Keratinocyte (primary cell): ENCODE data around the gene XRN2. TPM values are rescaled to one million over a fixed set of nuclear protein-coding genes. Genes with fewer than 3 reads are reported as not detected.

Source experiments
- DNase-seq: peaks from one replicate; pipeline ENCODE4 v3.0.0-alpha.2; 2011; ENCODE audit warnings: low read depth, missing footprints, low spot score
- FAIRE-seq: peaks from 2 replicates; lab custom pipeline; 2011; peaks lifted over from hg19 to GRCh38; lab: Jason Lieb, UNC
- H2AFZ ChIP-seq: 2 replicates; pipeline ENCODE4 v1.6.0; 2012; ENCODE audit warnings: low read length, control low read depth, inconsistent platforms; ENCODE audit not compliant: control insufficient read depth
- H3K27ac ChIP-seq: 2 replicates; pipeline ENCODE4 v1.5.1; 2011; ENCODE audit warnings: low read length; ENCODE audit not compliant: control insufficient read depth, insufficient read depth
- H3K27me3 ChIP-seq: 3 replicates; pipeline ENCODE4 v1.6.0; 2011; ENCODE audit warnings: low read length; ENCODE audit not compliant: control insufficient read depth, insufficient read depth; ENCODE audit errors: extremely low read depth
- H3K36me3 ChIP-seq, 2 experiments: 2 replicates in 1 of 2; 3 replicates in 1 of 2; pipeline ENCODE4 v1.5.1; 2011; ENCODE audit warnings: low read length in 2 of 2, mild to moderate bottlenecking in 1 of 2; ENCODE audit not compliant: control insufficient read depth in 2 of 2, insufficient read depth in 2 of 2; ENCODE audit errors: extremely low read depth in 1 of 2
- H3K4me1 ChIP-seq: 3 replicates; pipeline ENCODE4 v1.5.1; 2011; ENCODE audit warnings: low read length; ENCODE audit not compliant: control insufficient read depth, insufficient read depth; ENCODE audit errors: extremely low read depth
- H3K4me2 ChIP-seq: 3 replicates; pipeline ENCODE4 v1.6.0; 2011; ENCODE audit warnings: low read depth, low read length; ENCODE audit not compliant: control insufficient read depth, insufficient read depth; ENCODE audit errors: extremely low read depth
- H3K4me3 ChIP-seq, 3 experiments: fragments of 200-600 bp in 1 of 3; sonication (generic) in 1 of 3; 2 replicates in 2 of 3; 3 replicates in 1 of 3; pipeline ENCODE4 v1.5.1; 2011 to 2016; ENCODE audit warnings: low read length in 3 of 3, mild to moderate bottlenecking in 3 of 3, control low read depth in 2 of 3, inconsistent platforms in 1 of 3, low read depth in 1 of 3, mixed read lengths in 1 of 3, mixed run types in 1 of 3, moderate library complexity in 1 of 3; ENCODE audit not compliant: control insufficient read depth in 2 of 3, insufficient read depth in 2 of 3; ENCODE audit errors: extremely low read depth in 1 of 3
- H3K79me2 ChIP-seq: 2 replicates; pipeline ENCODE4 v1.6.0; 2012; ENCODE audit warnings: low read length; ENCODE audit not compliant: control insufficient read depth, insufficient read depth
- H3K9ac ChIP-seq: 3 replicates; pipeline ENCODE4 v1.6.0; 2011; ENCODE audit warnings: low read length; ENCODE audit not compliant: control insufficient read depth, insufficient read depth; ENCODE audit errors: extremely low read depth
- H3K9me1 ChIP-seq: 3 replicates; pipeline ENCODE4 v1.6.0; 2011; ENCODE audit warnings: low read length; ENCODE audit not compliant: control insufficient read depth, insufficient read depth; ENCODE audit errors: extremely low read depth
- H3K9me3 ChIP-seq: 2 replicates; pipeline ENCODE4 v1.5.1; 2012; ENCODE audit warnings: low read depth, low read length; ENCODE audit not compliant: control insufficient read depth
- H4K20me1 ChIP-seq: 3 replicates; pipeline ENCODE4 v1.6.0; 2011; ENCODE audit warnings: low read length; ENCODE audit not compliant: control insufficient read depth, insufficient read depth; ENCODE audit errors: extremely low read depth
- CTCF ChIP-seq, 3 experiments: IDR thresholded peaks in 1 of 3; conservative IDR thresholded peaks in 1 of 3; optimal IDR thresholded peaks in 1 of 3; 2 replicates in 2 of 3; 3 replicates in 1 of 3; pipeline versions ENCODE3 to v1.5.1; 2011; ENCODE audit warnings: low read length in 3 of 3, mild to moderate bottlenecking in 3 of 3, moderate library complexity in 2 of 3, control low read depth in 1 of 3, inconsistent platforms in 1 of 3; ENCODE audit not compliant: insufficient read depth in 2 of 3; ENCODE audit errors: extremely low read depth in 1 of 3
- EZH2 ChIP-seq: IDR thresholded peaks from one replicate; pipeline ENCODE4 v1.6.1; 2012; ENCODE audit warnings: inconsistent platforms, mild to moderate bottlenecking, low read length, moderate library complexity
- dilution Hi-C: fragments of 300-500 bp; cut with MboI; formaldehyde crosslinking; loops from one replicate; pipeline ENCODE4 v1.7.0; 2020; ENCODE audit warnings: low sequenced_read_pairs; ENCODE audit not compliant: extremely low pct_ligation_motif_present
- polyA plus RNA-seq, 5 experiments: library from polyadenylated mRNA; depleted of rRNA in 3 of 5; stranded (reverse) in 3 of 5; stranded (forward) in 1 of 5; unstranded in 1 of 5; fragments of >200 nt; gene quantifications; 1 replicate in 1 of 5; 2 replicates in 3 of 5; 3 replicates in 1 of 5; pipeline versions ENCODE4 v1.2.1 to v1.2.3, GENCODE V29; 2011 to 2012; ENCODE audit warnings: missing spikeins in 2 of 5, low read depth in 1 of 5, low replicate concordance in 1 of 5

The XRN2 gene
- polyA plus RNA-seq, 1 donor (not counting 4 experiments of a cell fraction or from before 2014, with no cell fraction given) = 85.8 TPM

- no peak overlapping the region for H3K4me3 ChIP-seq
- H2AFZ ChIP-seq = no peak overlapping the region
- no peaks in the 10 kb centered on the region for H4K20me1 ChIP-seq
- H3K27me3 ChIP-seq = no peaks in the 10 kb centered on the region
- H3K4me2 ChIP-seq = no peak overlapping the region
- no peak overlapping the region for H3K27ac ChIP-seq
- FAIRE-seq = no peak
- no peak for DNase-seq
- H3K9me1 ChIP-seq = no peaks in the 10 kb centered on the region
- dilution Hi-C loops = no loop called here
- TF ChIP-seq EZH2 = no peak
- TF ChIP-seq CTCF (optimal IDR thresholded peaks at IDR 0.05 in 1 of 3, IDR thresholded peaks at IDR 0.05 in 1 of 3, conservative IDR thresholded peaks at IDR 0.05 in 1 of 3; ENCODE audit: extremely low read depth in 1 of 3, insufficient read depth in 2 of 3, low read length in 3 of 3) = no peak
- no peaks in the 10 kb centered on the region for H3K9me3 ChIP-seq
- H3K9ac ChIP-seq = no peak overlapping the region
- peaks cover 2% of the 10 kb centered on the region for H3K79me2 ChIP-seq
- H3K36me3 ChIP-seq = peaks cover 18 to 34% of the 10 kb centered on the region in 2 experiments
- H3K4me1 ChIP-seq = no peaks in the 10 kb centered on the region
These were observed 33.5 kb downstream of the XRN2 start for GRCh38 chr20:21336455-21337151.

- H2AFZ ChIP-seq = no peak overlapping the region
- dilution Hi-C loops = no loop called here
- peaks cover 2% of the 10 kb centered on the region for H3K79me2 ChIP-seq
- H3K4me1 ChIP-seq = no peaks in the 10 kb centered on the region
- no peak overlapping the region for H3K4me2 ChIP-seq
- H3K9me3 ChIP-seq = no peaks in the 10 kb centered on the region
- H3K36me3 ChIP-seq = peaks cover 14 to 32% of the 10 kb centered on the region in 2 experiments
- no peaks in the 10 kb centered on the region for H3K9me1 ChIP-seq
- no peak for FAIRE-seq
- no peak overlapping the region for H3K9ac ChIP-seq
- no peak overlapping the region for H3K4me3 ChIP-seq
- no peaks in the 10 kb centered on the region for H3K27me3 ChIP-seq
- no peak for DNase-seq
- no peak for TF ChIP-seq EZH2
- no peak for TF ChIP-seq CTCF (optimal IDR thresholded peaks at IDR 0.05 in 1 of 3, IDR thresholded peaks at IDR 0.05 in 1 of 3, conservative IDR thresholded peaks at IDR 0.05 in 1 of 3; ENCODE audit: extremely low read depth in 1 of 3, insufficient read depth in 2 of 3, low read length in 3 of 3)
- H4K20me1 ChIP-seq = no peaks in the 10 kb centered on the region
- no peak overlapping the region for H3K27ac ChIP-seq
These were observed 35.2 kb downstream of the XRN2 start for GRCh38 chr20:21338291-21338690.
